Thymus (tissue), 11 donors: ENCODE measurements around the gene PDE4B. TPM values are rescaled to one million over a fixed set of nuclear protein-coding genes. Genes with fewer than 3 reads are reported as not detected.
"Not testable (repeated sequence)": the region's sequence is repeated elsewhere in the genome, so short reads cannot be mapped to it uniquely, and the experiment has no call there.

Experiments used
- DNase-seq, 9 donors: peaks; one replicate each; pipeline ENCODE4 v3.0.0-alpha.2; 2013; ENCODE audit warnings: low spot score in 9 of 9, low read depth in 6 of 9, missing footprints in 1 of 9
- H3K27ac ChIP-seq, 2 donors: one replicate each; pipeline ENCODE4 v1.5.1; 2013; ENCODE audit warnings: control low read depth in 1 of 2, low read depth in 1 of 2, low read length in 1 of 2, mild to moderate bottlenecking in 1 of 2, moderate library complexity in 1 of 2
- H3K27me3 ChIP-seq, 2 donors: one replicate each; pipeline ENCODE4 v1.5.1; 2013; ENCODE audit warnings: low read length in 1 of 2; ENCODE audit not compliant: control insufficient read depth in 2 of 2, insufficient read depth in 1 of 2
- H3K36me3 ChIP-seq, 2 donors: one replicate each; pipeline ENCODE4 v1.5.1; 2013; ENCODE audit warnings: low read length in 1 of 2, mild to moderate bottlenecking in 1 of 2, moderate library complexity in 1 of 2; ENCODE audit not compliant: control insufficient read depth in 2 of 2, insufficient read depth in 2 of 2
- H3K4me1 ChIP-seq, 2 donors: one replicate each; pipeline ENCODE4 v1.5.1; 2013; ENCODE audit warnings: low read length in 2 of 2; ENCODE audit not compliant: control insufficient read depth in 2 of 2, insufficient read depth in 2 of 2
- H3K4me3 ChIP-seq, 2 donors: one replicate each; pipeline ENCODE4 v1.5.1; 2013; ENCODE audit warnings: low read length in 2 of 2, control low read depth in 1 of 2, mild to moderate bottlenecking in 1 of 2
- H3K9me3 ChIP-seq, 2 donors: one replicate each; pipeline ENCODE4 v1.5.1; 2013; ENCODE audit warnings: low read length in 1 of 2, mild to moderate bottlenecking in 1 of 2; ENCODE audit not compliant: control insufficient read depth in 2 of 2, insufficient read depth in 1 of 2
- WGBS: extraction: QIAGEN DNeasy Blood & Tissue Kit; methylation state at CpG from one replicate; pipeline ENCODE4 v1.1.7; 2013; 5-methylcytosine and 5-hydroxymethylcytosine counted together
- polyA plus RNA-seq: library from polyadenylated mRNA; stranded (reverse); fragments of 200-250 nt; gene quantifications from one replicate; pipeline ENCODE4 v1.2.3, GENCODE V29; 2013
- total RNA-seq: library from RNA; stranded (reverse); fragments of 120-200 nt; gene quantifications from one replicate; pipeline ENCODE4 v1.2.4, GENCODE V29; 2013
- donor health status: healthy.

The PDE4B gene
- total and polyA plus RNA-seq, 2 donors, result 9.9 to 10.9 TPM

- 97% methylated on average over 2 of the region's 2 CpGs for WGBS
- DNase-seq, result no peak
- Histone ChIP-seq H3K27ac (no peak overlapping the region), H3K9me3 (no peaks in the 10 kb centered on the region), H3K4me3 (no peak overlapping the region), H3K36me3 (no peaks in the 10 kb centered on the region), H3K4me1 (no peaks in the 10 kb centered on the region), H3K27me3 (no peaks in the 10 kb centered on the region)
Measured at GRCh38 chr1:66048011-66048410, 255.3 kb downstream of the PDE4B start.

GRCh38 chr1:66050123-66050522, 257.4 kb downstream of the PDE4B start:
- Histone ChIP-seq H3K9me3 (no peaks in the 10 kb centered on the region), H3K4me1 (no peaks in the 10 kb centered on the region), H3K4me3 (no peak overlapping the region), H3K27me3 (no peaks in the 10 kb centered on the region), H3K36me3 (no peaks in the 10 kb centered on the region), H3K27ac (no peak overlapping the region)
- 94% methylated on average over 1 of the region's 1 CpG for WGBS
- DNase-seq, result no peak

- Histone ChIP-seq H3K27me3 (no peaks in the 10 kb centered on the region), H3K36me3 (no peaks in the 10 kb centered on the region), H3K9me3 (no peaks in the 10 kb centered on the region), H3K4me1 (no peaks in the 10 kb centered on the region), H3K4me3 (no peak overlapping the region), H3K27ac (no peak overlapping the region)
- DNase-seq, result no peak
- WGBS, result 96% methylated on average over 4 of the region's 4 CpGs
Measured at GRCh38 chr1:66050633-66051032, 257.9 kb downstream of the PDE4B start.

- WGBS, result 94% methylated on average over 3 of the region's 3 CpGs
- Histone ChIP-seq H3K36me3 (no peaks in the 10 kb centered on the region), H3K27ac (no peak overlapping the region), H3K4me1 (no peaks in the 10 kb centered on the region), H3K27me3 (no peaks in the 10 kb centered on the region), H3K9me3 (peaks cover 0 to 4% of the 10 kb centered on the region in 2 donors), H3K4me3 (no peak overlapping the region)
- DNase-seq, result no peak
Measured at GRCh38 chr1:66055092-66055491, 262.4 kb downstream of the PDE4B start.

- H3K27ac ChIP-seq, H3K4me3 ChIP-seq, H3K4me1 ChIP-seq, DNase-seq, H3K36me3 ChIP-seq, H3K9me3 ChIP-seq, H3K27me3 ChIP-seq: not testable (repeated sequence)
- WGBS, result 92% methylated on average over 3 of the region's 3 CpGs
Measured at GRCh38 chr1:66057448-66057847, 264.8 kb downstream of the PDE4B start.

- Histone ChIP-seq H3K27me3 (no peaks in the 10 kb centered on the region), H3K4me1 (no peaks in the 10 kb centered on the region), H3K9me3 (peaks cover 0 to 4% of the 10 kb centered on the region in 2 donors), H3K36me3 (no peaks in the 10 kb centered on the region), H3K27ac (no peak overlapping the region), H3K4me3 (no peak overlapping the region)
- no peak for DNase-seq
- WGBS, result 100% methylated on average over 2 of the region's 2 CpGs
Measured at GRCh38 chr1:66058558-66058957, 265.9 kb downstream of the PDE4B start.

- DNase-seq, H3K4me1 ChIP-seq, H3K27me3 ChIP-seq, H3K4me3 ChIP-seq, H3K9me3 ChIP-seq, H3K27ac ChIP-seq, H3K36me3 ChIP-seq: not testable (repeated sequence)
- WGBS, result 77% methylated on average over 3 of the region's 4 CpGs
Measured at GRCh38 chr1:66067219-66067618, 274.5 kb downstream of the PDE4B start.

GRCh38 chr1:66069976-66070876, 277.5 kb downstream of the PDE4B start:
- DNase-seq, result no peak
- Histone ChIP-seq H3K27ac (no peak overlapping the region), H3K27me3 (no peaks in the 10 kb centered on the region), H3K36me3 (no peaks in the 10 kb centered on the region), H3K4me3 (no peak overlapping the region), H3K9me3 (no peaks in the 10 kb centered on the region), H3K4me1 (no peaks in the 10 kb centered on the region)
- 76% methylated on average over 4 of the region's 4 CpGs for WGBS

GRCh38 chr1:66073388-66073787, 280.7 kb downstream of the PDE4B start:
- Histone ChIP-seq H3K27me3 (no peaks in the 10 kb centered on the region), H3K9me3 (no peaks in the 10 kb centered on the region), H3K4me1 (no peaks in the 10 kb centered on the region), H3K36me3 (no peaks in the 10 kb centered on the region), H3K4me3 (no peak overlapping the region), H3K27ac (no peak overlapping the region)
- no peak for DNase-seq
- 93% methylated on average over 2 of the region's 2 CpGs for WGBS
